Mucosa of descending colon (tissue), 3 donors: ENCODE data around the gene LRRC41. TPM values are rescaled to one million over a fixed set of nuclear protein-coding genes. Genes with fewer than 3 reads are reported as not detected.

Experiments used
- ATAC-seq: fragments of 200-7000 bp; cut with Tn5 transposase; one replicate; pipeline ENCODE4 v1.9.1; 2020; ENCODE audit warnings: mild to moderate bottlenecking, moderate library complexity
- DNase-seq, 3 donors: peaks; one replicate each; pipeline ENCODE4 v3.0.0-alpha.2; 2020
- H3K36me3 ChIP-seq: fragments of 200-600 bp; one replicate; pipeline ENCODE4 v1.8.0; 2021; ENCODE audit warnings: low read depth, mild to moderate bottlenecking
- H3K4me1 ChIP-seq: fragments of 200-600 bp; one replicate; pipeline ENCODE4 v1.8.0; 2021; ENCODE audit warnings: low read depth, mild to moderate bottlenecking
- H3K4me3 ChIP-seq: fragments of 200-600 bp; one replicate; pipeline ENCODE4 v1.8.0; 2021; ENCODE audit warnings: mild to moderate bottlenecking
- H3K9me3 ChIP-seq: fragments of 200-600 bp; one replicate; pipeline ENCODE4 v1.8.0; 2021; ENCODE audit warnings: mild to moderate bottlenecking
- CTCF ChIP-seq: fragments of 200-600 bp; IDR thresholded peaks from one replicate; pipeline ENCODE4 v1.8.0; 2022; ENCODE audit warnings: antibody characterized with exemption, mild to moderate bottlenecking
- intact Hi-C, 2 donors: fragments of 100-400 bp; cut with DNase I in 1 of 2; cut with micrococcal nuclease in 1 of 2; formaldehyde crosslinking; loops; one replicate each; pipeline versions ENCODE4 v1.11.0 to v1.11.1; 2022; cut with DNase I, micrococcal nuclease
- long read RNA-seq, 2 donors: library from polyadenylated mRNA; unstranded; transcript quantifications; one replicate each; pipeline ENCODE4 v2.0.0, GENCODE V29; 2019 to 2021
- total RNA-seq, 3 donors: library from RNA; stranded (reverse); fragmentation: NEBNext Ultra II Directional in 2 of 3; extraction: Animal tissue kit (Norgen Biotek cat#: 25700) in 2 of 3; gene quantifications; one replicate each; pipeline versions ENCODE4 v1.2.1 to v1.2.4, GENCODE V29; 2021 to 2023
- donor health status: DM: no; HTN: no; CAD: no; lungs with moderate emphysema.
- donor health status: DM: no; HTN: no; CAD: no.
- donor health status: DM: no; HTN: yes; CAD: no.

The LRRC41 gene
- 10 to 100 TPM; 41.8 to 56.0 (median 43.1) TPM for total RNA-seq
- long read RNA-seq, donor 1, full-length matches to known transcripts, result 105 of 135 reads
- long read RNA-seq, donor 1, partial matches to known transcripts, result 17 of 135 reads
- long read RNA-seq, donor 1, other reads (novel, unspliced or antisense), result 13 of 135 reads
- long read RNA-seq, donor 2, full-length matches to known transcripts, result 24 of 35 reads
- long read RNA-seq, donor 2, partial matches to known transcripts, result 9 of 35 reads
- long read RNA-seq, donor 2, other reads (novel, unspliced or antisense), result 2 of 35 reads

- intact Hi-C loops, result no loop called here
- ATAC-seq (peak; percentile 92), DNase-seq (peak; percentile 95 to 96 (median 96))
- TF ChIP-seq CTCF, result peak; percentile 5
- Histone ChIP-seq H3K4me1 (peaks cover 54% of the 10 kb centered on the region), H3K9me3 (no peaks in the 10 kb centered on the region), H3K36me3 (no peaks in the 10 kb centered on the region), H3K4me3 (peak within 1 kb of the TSS; percentile 82)
Observed at GRCh38 chr1:46303038-46303871, at the start of gene LRRC41, which contains the start of gene UQCRH. LRRC41 (minus strand) TSS chr1:46303616; CDS start chr1:46303322, 294 bp downstream. UQCRH (plus strand) TSS chr1:46303698; CDS start chr1:46303767, 69 bp downstream.

GRCh38 chr1:46352363-46352762 lies 48.9 kb upstream of the LRRC41 start:
- no peaks in the 10 kb centered on the region for H3K36me3 ChIP-seq
- no peaks in the 10 kb centered on the region for H3K9me3 ChIP-seq
- DNase-seq (no peak), ATAC-seq (no peak)
- intact Hi-C loops, result no loop called here
- no peak overlapping the region for H3K4me3 ChIP-seq
- no peak for TF ChIP-seq CTCF
- H3K4me1 ChIP-seq, result no peaks in the 10 kb centered on the region

- Histone ChIP-seq H3K4me3 (no peak overlapping the region), H3K4me1 (peaks cover 10% of the 10 kb centered on the region), H3K9me3 (no peaks in the 10 kb centered on the region), H3K36me3 (peaks cover 4% of the 10 kb centered on the region)
- ATAC-seq, result no peak
- no peak for TF ChIP-seq CTCF
- intact Hi-C loops, result no loop called here
- no peak for DNase-seq
Observed at GRCh38 chr1:46345281-46345680, 41.9 kb upstream of the LRRC41 start.

- Histone ChIP-seq H3K4me1 (peaks cover 10% of the 10 kb centered on the region), H3K9me3 (no peaks in the 10 kb centered on the region), H3K36me3 (peaks cover 4% of the 10 kb centered on the region), H3K4me3 (no peak overlapping the region)
- TF ChIP-seq CTCF, result no peak
- DNase-seq (no peak), ATAC-seq (no peak)
- intact Hi-C loops, result no loop called here
Observed at GRCh38 chr1:46344481-46344880, 41.1 kb upstream of the LRRC41 start.

GRCh38 chr1:46343705-46344104 lies 40.3 kb upstream of the LRRC41 start:
- DNase-seq (no peak), ATAC-seq (no peak)
- intact Hi-C loops, result no loop called here
- peaks cover 10% of the 10 kb centered on the region for H3K4me1 ChIP-seq
- peaks cover 4% of the 10 kb centered on the region for H3K36me3 ChIP-seq
- no peak overlapping the region for H3K4me3 ChIP-seq
- no peak for TF ChIP-seq CTCF
- no peaks in the 10 kb centered on the region for H3K9me3 ChIP-seq
